Thoracic aorta (tissue), 2 donors: ENCODE results near the gene SPOCK3. TPM values are rescaled to one million over a fixed set of nuclear protein-coding genes. Genes with fewer than 3 reads are reported as not detected.
"Not testable (repeated sequence)": the region's sequence is repeated elsewhere in the genome, so short reads cannot be mapped to it uniquely, and the experiment has no call there.

ENCODE experiments used
- ATAC-seq: fragments of 150-250 bp; one replicate; pipeline ENCODE4 v1.8.0; 2017; ENCODE audit warnings: low read depth; ENCODE audit not compliant: insufficient number of reproducible peaks, low FRiP score
- DNase-seq: peaks from one replicate; pipeline ENCODE4 v3.0.0-alpha.2; 2020; ENCODE audit warnings: low spot score
- H3K27ac ChIP-seq, 2 donors: fragments of 200-600 bp; sonication (generic); 1 replicate in 1 of 2; 2 replicates in 1 of 2; pipeline ENCODE4 v1.5.1; 2016; ENCODE audit warnings: mild to moderate bottlenecking in 2 of 2, moderate library complexity in 2 of 2
- H3K27me3 ChIP-seq: fragments of 200-600 bp; sonication (generic); replicated peaks from 2 replicates; pipeline ENCODE4 v1.6.0; 2016; ENCODE audit warnings: mild to moderate bottlenecking; ENCODE audit not compliant: insufficient read depth
- H3K36me3 ChIP-seq: fragments of 200-600 bp; sonication (generic); one replicate; pipeline ENCODE4 v1.5.1; 2016
- H3K4me1 ChIP-seq, 2 donors: fragments of 200-600 bp; sonication (generic); 1 replicate in 1 of 2; 2 replicates in 1 of 2; pipeline versions ENCODE4 v1.5.1 to v1.6.0; 2016; ENCODE audit warnings: low read depth in 2 of 2, mild to moderate bottlenecking in 1 of 2; ENCODE audit not compliant: control insufficient read depth in 1 of 2
- H3K4me3 ChIP-seq: fragments of 200-600 bp; sonication (generic); 2 replicates; pipeline ENCODE4 v1.5.1; 2016; ENCODE audit warnings: mild to moderate bottlenecking
- H3K9me3 ChIP-seq: fragments of 200-600 bp; sonication (generic); 2 replicates; pipeline ENCODE4 v1.5.1; 2016
- CTCF ChIP-seq: fragments of 200-600 bp; sonication (generic); IDR thresholded peaks from one replicate; pipeline ENCODE4 v1.5.1; 2019; ENCODE audit warnings: antibody characterized with exemption
- total RNA-seq, 2 donors: library from RNA; depleted of rRNA; stranded (reverse); fragments of >200 nt; gene quantifications; one replicate each; pipeline versions ENCODE4 v1.1.0 to v1.2.3, GENCODE V29; 2016

Gene SPOCK3
- total RNA-seq, 2 donors from 2014 or later = not detected

- Histone ChIP-seq H3K4me1 (no peaks in the 10 kb centered on the region), H3K36me3 (no peaks in the 10 kb centered on the region), H3K27me3 (no peaks in the 10 kb centered on the region), H3K27ac (no peak overlapping the region), H3K4me3 (no peak overlapping the region), H3K9me3 (no peaks in the 10 kb centered on the region)
- no peak for TF ChIP-seq CTCF
- DNase-seq (no peak), ATAC-seq (no peak)
Measured at GRCh38 chr4:166723532-166724140, 510.7 kb downstream of the SPOCK3 start.

GRCh38 chr4:166715748-166716713, 518.3 kb downstream of the SPOCK3 start:
- H3K4me1 ChIP-seq, DNase-seq, H3K4me3 ChIP-seq, H3K9me3 ChIP-seq, H3K27me3 ChIP-seq, ATAC-seq, H3K36me3 ChIP-seq, H3K27ac ChIP-seq: not testable (repeated sequence)

GRCh38 chr4:166700592-166700991, 533.7 kb downstream of the SPOCK3 start:
- Histone ChIP-seq H3K4me1 (no peaks in the 10 kb centered on the region), H3K4me3 (no peak overlapping the region), H3K27me3 (no peaks in the 10 kb centered on the region), H3K36me3 (no peaks in the 10 kb centered on the region), H3K9me3 (peaks cover 3% of the 10 kb centered on the region), H3K27ac (no peak overlapping the region)
- DNase-seq = no peak
- no peak for ATAC-seq
- TF ChIP-seq CTCF = no peak

- no peaks in the 10 kb centered on the region for H3K4me1 ChIP-seq
- no peak for TF ChIP-seq CTCF
- no peak for DNase-seq
- no peaks in the 10 kb centered on the region for H3K36me3 ChIP-seq
- H3K4me3 ChIP-seq = no peak overlapping the region
- H3K27ac ChIP-seq = no peak overlapping the region
- no peaks in the 10 kb centered on the region for H3K27me3 ChIP-seq
- ATAC-seq = no peak
- H3K9me3 ChIP-seq = no peaks in the 10 kb centered on the region
Measured at GRCh38 chr4:166688835-166689234, 545.5 kb downstream of the SPOCK3 start.

GRCh38 chr4:166687828-166688227, 546.5 kb downstream of the SPOCK3 start:
- Histone ChIP-seq H3K36me3 (no peaks in the 10 kb centered on the region), H3K27me3 (no peaks in the 10 kb centered on the region), H3K4me3 (no peak overlapping the region), H3K4me1 (no peaks in the 10 kb centered on the region), H3K27ac (no peak overlapping the region), H3K9me3 (no peaks in the 10 kb centered on the region)
- no peak for TF ChIP-seq CTCF
- DNase-seq (no peak), ATAC-seq (no peak)
